Measurements from ENCODE around the gene MAGEB3.

GRCh38 chrX:30262763-30263162 lies 32.3 kb downstream of the MAGEB3 start:
- TF ChIP-seq, protein P1, sequence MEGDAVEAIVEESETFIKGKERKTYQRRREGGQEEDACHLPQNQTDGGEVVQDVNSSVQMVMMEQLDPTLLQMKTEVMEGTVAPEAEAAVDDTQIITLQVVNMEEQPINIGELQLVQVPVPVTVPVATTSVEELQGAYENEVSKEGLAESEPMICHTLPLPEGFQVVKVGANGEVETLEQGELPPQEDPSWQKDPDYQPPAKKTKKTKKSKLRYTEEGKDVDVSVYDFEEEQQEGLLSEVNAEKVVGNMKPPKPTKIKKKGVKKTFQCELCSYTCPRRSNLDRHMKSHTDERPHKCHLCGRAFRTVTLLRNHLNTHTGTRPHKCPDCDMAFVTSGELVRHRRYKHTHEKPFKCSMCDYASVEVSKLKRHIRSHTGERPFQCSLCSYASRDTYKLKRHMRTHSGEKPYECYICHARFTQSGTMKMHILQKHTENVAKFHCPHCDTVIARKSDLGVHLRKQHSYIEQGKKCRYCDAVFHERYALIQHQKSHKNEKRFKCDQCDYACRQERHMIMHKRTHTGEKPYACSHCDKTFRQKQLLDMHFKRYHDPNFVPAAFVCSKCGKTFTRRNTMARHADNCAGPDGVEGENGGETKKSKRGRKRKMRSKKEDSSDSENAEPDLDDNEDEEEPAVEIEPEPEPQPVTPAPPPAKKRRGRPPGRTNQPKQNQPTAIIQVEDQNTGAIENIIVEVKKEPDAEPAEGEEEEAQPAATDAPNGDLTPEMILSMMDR (IDR thresholded peaks at IDR 0.05): no peak
- TF ChIP-seq, protein P2, sequence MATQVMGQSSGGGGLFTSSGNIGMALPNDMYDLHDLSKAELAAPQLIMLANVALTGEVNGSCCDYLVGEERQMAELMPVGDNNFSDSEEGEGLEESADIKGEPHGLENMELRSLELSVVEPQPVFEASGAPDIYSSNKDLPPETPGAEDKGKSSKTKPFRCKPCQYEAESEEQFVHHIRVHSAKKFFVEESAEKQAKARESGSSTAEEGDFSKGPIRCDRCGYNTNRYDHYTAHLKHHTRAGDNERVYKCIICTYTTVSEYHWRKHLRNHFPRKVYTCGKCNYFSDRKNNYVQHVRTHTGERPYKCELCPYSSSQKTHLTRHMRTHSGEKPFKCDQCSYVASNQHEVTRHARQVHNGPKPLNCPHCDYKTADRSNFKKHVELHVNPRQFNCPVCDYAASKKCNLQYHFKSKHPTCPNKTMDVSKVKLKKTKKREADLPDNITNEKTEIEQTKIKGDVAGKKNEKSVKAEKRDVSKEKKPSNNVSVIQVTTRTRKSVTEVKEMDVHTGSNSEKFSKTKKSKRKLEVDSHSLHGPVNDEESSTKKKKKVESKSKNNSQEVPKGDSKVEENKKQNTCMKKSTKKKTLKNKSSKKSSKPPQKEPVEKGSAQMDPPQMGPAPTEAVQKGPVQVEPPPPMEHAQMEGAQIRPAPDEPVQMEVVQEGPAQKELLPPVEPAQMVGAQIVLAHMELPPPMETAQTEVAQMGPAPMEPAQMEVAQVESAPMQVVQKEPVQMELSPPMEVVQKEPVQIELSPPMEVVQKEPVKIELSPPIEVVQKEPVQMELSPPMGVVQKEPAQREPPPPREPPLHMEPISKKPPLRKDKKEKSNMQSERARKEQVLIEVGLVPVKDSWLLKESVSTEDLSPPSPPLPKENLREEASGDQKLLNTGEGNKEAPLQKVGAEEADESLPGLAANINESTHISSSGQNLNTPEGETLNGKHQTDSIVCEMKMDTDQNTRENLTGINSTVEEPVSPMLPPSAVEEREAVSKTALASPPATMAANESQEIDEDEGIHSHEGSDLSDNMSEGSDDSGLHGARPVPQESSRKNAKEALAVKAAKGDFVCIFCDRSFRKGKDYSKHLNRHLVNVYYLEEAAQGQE (IDR thresholded peaks at IDR 0.05; ENCODE audit: low read depth, low read length): no peak
- no peak for TF ChIP-seq TCF12 (IDR thresholded peaks at IDR 0.05)
- TF ChIP-seq, protein P3, sequence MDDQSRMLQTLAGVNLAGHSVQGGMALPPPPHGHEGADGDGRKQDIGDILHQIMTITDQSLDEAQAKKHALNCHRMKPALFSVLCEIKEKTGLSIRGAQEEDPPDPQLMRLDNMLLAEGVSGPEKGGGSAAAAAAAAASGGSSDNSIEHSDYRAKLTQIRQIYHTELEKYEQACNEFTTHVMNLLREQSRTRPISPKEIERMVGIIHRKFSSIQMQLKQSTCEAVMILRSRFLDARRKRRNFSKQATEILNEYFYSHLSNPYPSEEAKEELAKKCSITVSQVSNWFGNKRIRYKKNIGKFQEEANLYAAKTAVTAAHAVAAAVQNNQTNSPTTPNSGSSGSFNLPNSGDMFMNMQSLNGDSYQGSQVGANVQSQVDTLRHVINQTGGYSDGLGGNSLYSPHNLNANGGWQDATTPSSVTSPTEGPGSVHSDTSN (IDR thresholded peaks at IDR 0.05): no peak
- TF ChIP-seq JUND (IDR thresholded peaks at IDR 0.05): no peak
- TF ChIP-seq POLR2AphosphoS5 (IDR thresholded peaks at IDR 0.05; ENCODE audit: low read depth, low read length): no peak
- TF ChIP-seq RXRA (IDR thresholded peaks at IDR 0.05; ENCODE audit: borderline replicate concordance, low read depth): no peak
- TF ChIP-seq CHD2 (IDR thresholded peaks at IDR 0.05; ENCODE audit: low read length, partially characterized antibody): no peak
- no peak for TF ChIP-seq TAF1 (IDR thresholded peaks at IDR 0.05; ENCODE audit: borderline replicate concordance, low read depth, low read length)
- TF ChIP-seq, protein P4, sequence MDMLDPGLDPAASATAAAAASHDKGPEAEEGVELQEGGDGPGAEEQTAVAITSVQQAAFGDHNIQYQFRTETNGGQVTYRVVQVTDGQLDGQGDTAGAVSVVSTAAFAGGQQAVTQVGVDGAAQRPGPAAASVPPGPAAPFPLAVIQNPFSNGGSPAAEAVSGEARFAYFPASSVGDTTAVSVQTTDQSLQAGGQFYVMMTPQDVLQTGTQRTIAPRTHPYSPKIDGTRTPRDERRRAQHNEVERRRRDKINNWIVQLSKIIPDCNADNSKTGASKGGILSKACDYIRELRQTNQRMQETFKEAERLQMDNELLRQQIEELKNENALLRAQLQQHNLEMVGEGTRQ (IDR thresholded peaks at IDR 0.05; ENCODE audit: borderline replicate concordance, low read depth, low read length): no peak
